Activated T-helper 1 cell treated with anti-CD3 and anti-CD28 coated beads, Interleukin-12 subunit alpha, Interleukin-12 subunit beta, Interleukin-2, Interleukin-4 antibody, amounts not matched to agents 30 ng/mL and 10 ng/mL and 1 ng/mL, durations not matched to agents 14 hours and 24 hours and 36 hours (primary cell): ENCODE data around the gene CNTN4. TPM values are rescaled to one million over a fixed set of nuclear protein-coding genes. Genes with fewer than 3 reads are reported as not detected.

Experiments
- DNase-seq: peaks from one replicate; pipeline ENCODE4 v3.0.0; 2021; ENCODE audit warnings: low spot score
- H3K27ac Mint-ChIP-seq: one replicate; pipeline ENCODE4 v1.8.0; 2021; ENCODE audit warnings: mild to moderate bottlenecking, mixed read lengths
- H3K27me3 Mint-ChIP-seq: one replicate; pipeline ENCODE4 v1.8.0; 2022; ENCODE audit warnings: mild to moderate bottlenecking, moderate library complexity, mixed read lengths; ENCODE audit not compliant: insufficient read depth
- H3K36me3 Mint-ChIP-seq: one replicate; pipeline ENCODE4 v1.8.0; 2021; ENCODE audit warnings: low read depth, mixed read lengths
- H3K4me1 Mint-ChIP-seq: one replicate; pipeline ENCODE4 v1.8.0; 2021; ENCODE audit warnings: low read depth, mixed read lengths
- H3K4me3 Mint-ChIP-seq: one replicate; pipeline ENCODE4 v1.8.0; 2021; ENCODE audit warnings: mild to moderate bottlenecking, moderate library complexity, mixed read lengths
- H3K9me3 Mint-ChIP-seq: one replicate; pipeline ENCODE4 v1.8.0; 2021; ENCODE audit warnings: mixed read lengths
- intact Hi-C: fragments of 100-400 bp; cut with micrococcal nuclease; formaldehyde crosslinking; loops from one replicate; pipeline ENCODE4 v1.15.1; 2024
- total RNA-seq: library from RNA; stranded (reverse); gene quantifications from 2 replicates; pipeline ENCODE4 v1.2.3, GENCODE V29; 2022

The CNTN4 gene
- total RNA-seq, 1 donor from 2014 or later = not detected

GRCh38 chr3:2839876-2840275 lies 741.2 kb downstream of the CNTN4 start:
- DNase-seq = no peak
- Mint-ChIP-seq H3K27me3 (peaks cover 2% of the 10 kb centered on the region), H3K4me3 (no peak overlapping the region), H3K4me1 (no peaks in the 10 kb centered on the region), H3K9me3 (no peaks in the 10 kb centered on the region), H3K36me3 (no peaks in the 10 kb centered on the region), H3K27ac (no peak overlapping the region)
- intact Hi-C loops = no loop called here

GRCh38 chr3:2847062-2847841 lies 748.6 kb downstream of the CNTN4 start:
- Mint-ChIP-seq H3K27me3 (no peaks in the 10 kb centered on the region), H3K9me3 (no peaks in the 10 kb centered on the region), H3K27ac (no peak overlapping the region), H3K4me1 (no peaks in the 10 kb centered on the region), H3K36me3 (no peaks in the 10 kb centered on the region), H3K4me3 (no peak overlapping the region)
- DNase-seq = no peak
- intact Hi-C loops = no loop called here

GRCh38 chr3:2849092-2849491 lies 750.4 kb downstream of the CNTN4 start:
- Mint-ChIP-seq H3K4me1 (no peaks in the 10 kb centered on the region), H3K36me3 (no peaks in the 10 kb centered on the region), H3K4me3 (no peak overlapping the region), H3K9me3 (no peaks in the 10 kb centered on the region), H3K27ac (no peak overlapping the region), H3K27me3 (no peaks in the 10 kb centered on the region)
- no peak for DNase-seq
- intact Hi-C loops = no loop called here

- Mint-ChIP-seq H3K27ac (no peak overlapping the region), H3K9me3 (no peaks in the 10 kb centered on the region), H3K4me3 (no peak overlapping the region), H3K4me1 (no peaks in the 10 kb centered on the region), H3K36me3 (no peaks in the 10 kb centered on the region), H3K27me3 (no peaks in the 10 kb centered on the region)
- DNase-seq = no peak
- intact Hi-C loops = no loop called here
Observed at GRCh38 chr3:2850701-2851100, 752.0 kb downstream of the CNTN4 start.

GRCh38 chr3:2851361-2851760 lies 752.7 kb downstream of the CNTN4 start:
- intact Hi-C loops = no loop called here
- H3K27ac Mint-ChIP-seq = no peak overlapping the region
- H3K36me3 Mint-ChIP-seq = no peaks in the 10 kb centered on the region
- H3K4me1 Mint-ChIP-seq = peaks cover 5% of the 10 kb centered on the region
- no peak overlapping the region for H3K4me3 Mint-ChIP-seq
- H3K9me3 Mint-ChIP-seq = no peaks in the 10 kb centered on the region
- H3K27me3 Mint-ChIP-seq = no peaks in the 10 kb centered on the region
- no peak for DNase-seq

DNA sequence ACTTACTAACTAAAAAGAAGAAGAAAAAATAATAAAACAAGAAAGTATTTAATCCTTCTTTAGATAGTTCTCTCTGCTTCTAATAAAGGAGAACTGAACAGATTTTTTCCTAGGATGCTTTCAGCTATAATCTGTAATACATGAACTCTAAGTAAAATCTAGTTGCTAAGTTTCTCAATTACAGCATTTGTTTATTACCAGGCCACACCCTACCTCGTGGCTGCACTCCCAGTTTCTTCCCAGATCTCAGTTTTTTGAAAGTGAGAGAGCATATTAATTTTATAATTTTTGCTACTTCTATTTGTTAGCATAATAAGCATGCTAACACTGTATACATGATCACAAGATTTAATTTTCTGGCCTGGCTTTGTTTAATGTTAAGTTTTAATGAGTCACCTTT lies 753.2 kb downstream of the CNTN4 start:
- Mint-ChIP-seq H3K36me3 (no peaks in the 10 kb centered on the region), H3K27ac (no peak overlapping the region), H3K4me1 (peaks cover 5% of the 10 kb centered on the region), H3K9me3 (no peaks in the 10 kb centered on the region), H3K27me3 (no peaks in the 10 kb centered on the region), H3K4me3 (no peak overlapping the region)
- intact Hi-C loops = no loop called here
- no peak for DNase-seq

DNA sequence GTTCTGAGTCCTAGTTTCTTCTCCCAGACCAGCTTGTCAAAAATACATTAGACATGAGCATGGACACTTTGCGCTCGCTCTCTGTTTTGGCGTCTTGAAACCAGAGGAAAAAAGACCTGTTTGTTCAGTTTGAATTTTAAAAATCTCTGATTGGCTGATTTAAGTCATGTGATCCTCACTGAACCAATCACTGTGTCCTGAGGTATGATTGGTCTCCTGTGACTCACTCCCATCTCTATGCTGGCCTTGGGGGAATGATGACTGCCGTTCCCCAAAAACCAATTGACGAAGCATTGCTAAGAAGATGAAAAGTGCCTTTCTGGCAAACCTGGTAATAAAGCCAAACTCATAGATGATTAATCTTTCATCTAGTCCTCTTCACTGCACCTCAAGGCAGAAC lies 755.0 kb downstream of the CNTN4 start:
- intact Hi-C loops = no loop called here
- H3K4me3 Mint-ChIP-seq = no peak overlapping the region
- H3K27me3 Mint-ChIP-seq = no peaks in the 10 kb centered on the region
- H3K36me3 Mint-ChIP-seq = no peaks in the 10 kb centered on the region
- no peak overlapping the region for H3K27ac Mint-ChIP-seq
- peaks cover 5% of the 10 kb centered on the region for H3K4me1 Mint-ChIP-seq
- H3K9me3 Mint-ChIP-seq = no peaks in the 10 kb centered on the region
- DNase-seq = no peak

GRCh38 chr3:2856138-2857133 lies 757.8 kb downstream of the CNTN4 start:
- intact Hi-C loops = no loop called here
- Mint-ChIP-seq H3K4me3 (no peak overlapping the region), H3K4me1 (peaks cover 5% of the 10 kb centered on the region), H3K36me3 (no peaks in the 10 kb centered on the region), H3K27me3 (no peaks in the 10 kb centered on the region), H3K27ac (no peak overlapping the region), H3K9me3 (no peaks in the 10 kb centered on the region)
- no peak for DNase-seq

GRCh38 chr3:2860626-2861025 lies 762.0 kb downstream of the CNTN4 start:
- no peaks in the 10 kb centered on the region for H3K9me3 Mint-ChIP-seq
- no peak overlapping the region for H3K27ac Mint-ChIP-seq
- intact Hi-C loops = no loop called here
- peaks cover 5% of the 10 kb centered on the region for H3K4me1 Mint-ChIP-seq
- DNase-seq = no peak
- no peaks in the 10 kb centered on the region for H3K27me3 Mint-ChIP-seq
- no peaks in the 10 kb centered on the region for H3K36me3 Mint-ChIP-seq
- H3K4me3 Mint-ChIP-seq = no peak overlapping the region

DNA sequence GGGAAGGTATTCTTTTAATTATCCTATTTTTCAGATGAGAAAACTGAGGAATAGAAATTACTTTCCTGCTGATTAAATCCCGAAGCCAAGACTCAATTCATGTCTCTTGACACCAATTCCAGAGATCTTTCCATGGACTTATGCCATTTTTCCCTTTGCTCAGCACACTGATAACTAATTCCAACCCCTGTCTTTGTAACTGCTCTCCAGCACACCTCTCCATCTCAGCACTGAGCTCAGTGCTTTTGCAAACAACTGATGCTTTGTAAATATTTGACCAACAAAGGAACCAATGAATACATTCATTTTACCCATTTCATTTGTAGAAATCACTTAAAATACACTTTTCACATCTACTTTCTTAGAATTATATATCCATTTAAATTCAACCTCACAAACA lies 762.5 kb downstream of the CNTN4 start:
- no peaks in the 10 kb centered on the region for H3K36me3 Mint-ChIP-seq
- DNase-seq = no peak
- H3K27ac Mint-ChIP-seq = no peak overlapping the region
- intact Hi-C loops = no loop called here
- peaks cover 2% of the 10 kb centered on the region for H3K4me1 Mint-ChIP-seq
- H3K27me3 Mint-ChIP-seq = no peaks in the 10 kb centered on the region
- no peaks in the 10 kb centered on the region for H3K9me3 Mint-ChIP-seq
- H3K4me3 Mint-ChIP-seq = no peak overlapping the region

- no peak overlapping the region for H3K27ac Mint-ChIP-seq
- H3K4me3 Mint-ChIP-seq = no peak overlapping the region
- H3K36me3 Mint-ChIP-seq = no peaks in the 10 kb centered on the region
- intact Hi-C loops = no loop called here
- no peak for DNase-seq
- no peaks in the 10 kb centered on the region for H3K9me3 Mint-ChIP-seq
- no peaks in the 10 kb centered on the region for H3K27me3 Mint-ChIP-seq
- no peaks in the 10 kb centered on the region for H3K4me1 Mint-ChIP-seq
Observed at GRCh38 chr3:2861920-2862319, 763.3 kb downstream of the CNTN4 start.

DNA sequence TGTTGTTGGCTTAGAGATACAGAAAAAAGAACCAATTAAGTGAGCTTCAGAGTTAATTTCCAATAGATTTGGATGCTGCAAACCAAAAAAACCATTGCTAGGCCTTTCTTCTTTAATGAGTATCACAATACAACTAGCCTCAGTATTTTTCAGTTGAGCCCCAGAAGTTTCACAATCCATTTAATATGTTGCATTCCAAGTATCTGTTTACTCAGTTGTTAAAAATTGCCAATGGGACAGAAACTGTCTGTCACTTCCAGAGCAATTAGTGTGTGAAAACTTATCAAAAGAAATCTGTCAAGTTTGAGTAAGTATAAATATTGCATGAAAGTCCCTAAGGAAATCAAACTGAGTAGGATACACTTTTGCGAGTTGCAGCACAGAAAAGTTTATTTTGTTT lies 763.7 kb downstream of the CNTN4 start:
- Mint-ChIP-seq H3K27ac (no peak overlapping the region), H3K4me1 (no peaks in the 10 kb centered on the region), H3K4me3 (no peak overlapping the region), H3K36me3 (no peaks in the 10 kb centered on the region), H3K27me3 (no peaks in the 10 kb centered on the region), H3K9me3 (no peaks in the 10 kb centered on the region)
- intact Hi-C loops = no loop called here
- no peak for DNase-seq

DNA sequence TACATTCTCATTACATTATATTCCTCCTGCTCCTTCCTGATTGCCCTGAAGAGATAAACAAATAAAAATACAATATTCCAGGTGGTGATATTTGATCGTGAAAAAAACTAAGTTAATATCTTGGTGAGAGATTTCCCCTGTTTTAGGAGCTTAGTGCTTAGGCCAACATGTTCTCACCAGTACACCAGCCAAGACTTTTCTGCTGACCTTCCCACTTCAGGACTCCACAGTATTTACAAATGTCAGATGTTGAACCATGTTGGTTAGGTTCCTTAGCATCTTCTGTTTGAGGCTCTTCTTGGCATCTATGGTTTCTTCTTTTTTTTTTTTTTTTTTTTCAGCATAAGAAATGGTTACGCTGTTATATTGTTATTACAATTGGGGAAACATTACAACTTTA lies 764.5 kb downstream of the CNTN4 start:
- Mint-ChIP-seq H3K4me3 (no peak overlapping the region), H3K36me3 (no peaks in the 10 kb centered on the region), H3K27ac (no peak overlapping the region), H3K4me1 (no peaks in the 10 kb centered on the region), H3K27me3 (no peaks in the 10 kb centered on the region), H3K9me3 (no peaks in the 10 kb centered on the region)
- no peak for DNase-seq
- intact Hi-C loops = no loop called here
